Keratinocyte (primary cell): Measurements from ENCODE around the gene ELAVL4.

ENCODE experiments used
- EZH2 ChIP-seq: IDR thresholded peaks from one replicate; pipeline ENCODE4 v1.6.1; 2012; ENCODE audit warnings: inconsistent platforms, mild to moderate bottlenecking, low read length, moderate library complexity
- TF ChIP-seq, protein P1 (sequence below), 3 experiments: IDR thresholded peaks in 1 of 3; conservative IDR thresholded peaks in 1 of 3; optimal IDR thresholded peaks in 1 of 3; 2 replicates in 2 of 3; 3 replicates in 1 of 3; pipeline versions ENCODE3 to v1.5.1; 2011; ENCODE audit warnings: low read length in 3 of 3, mild to moderate bottlenecking in 3 of 3, moderate library complexity in 2 of 3, control low read depth in 1 of 3, inconsistent platforms in 1 of 3; ENCODE audit not compliant: insufficient read depth in 2 of 3; ENCODE audit errors: extremely low read depth in 1 of 3

DNA sequence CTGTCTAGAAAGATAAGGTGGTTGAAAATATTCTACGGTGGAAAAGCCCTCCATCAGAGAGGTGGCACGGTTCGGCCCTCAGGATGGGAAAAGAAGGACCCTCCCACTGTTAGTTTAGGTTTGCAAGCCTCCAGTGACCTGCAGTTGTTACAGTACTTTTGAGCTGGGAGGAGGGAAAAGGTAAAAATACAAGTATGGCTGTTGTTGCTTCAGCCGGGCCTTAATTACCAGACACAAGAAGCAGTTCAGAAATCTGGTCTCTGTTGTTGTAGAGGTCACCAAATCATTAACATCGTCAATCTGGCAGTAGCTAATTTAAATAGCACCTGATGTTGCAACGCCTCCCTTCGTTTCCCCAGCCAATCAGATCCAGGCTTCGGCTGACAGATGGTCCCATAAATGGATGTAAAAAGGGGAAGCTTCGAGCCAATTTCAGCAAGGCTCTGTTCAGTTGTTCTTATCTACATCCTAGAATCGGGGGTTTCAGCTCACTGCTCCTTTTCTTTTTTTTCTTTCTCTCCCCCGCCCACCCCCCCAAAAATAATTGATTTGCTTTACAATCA lies at the start of gene ELAVL4:
- TF ChIP-seq, protein P1, sequence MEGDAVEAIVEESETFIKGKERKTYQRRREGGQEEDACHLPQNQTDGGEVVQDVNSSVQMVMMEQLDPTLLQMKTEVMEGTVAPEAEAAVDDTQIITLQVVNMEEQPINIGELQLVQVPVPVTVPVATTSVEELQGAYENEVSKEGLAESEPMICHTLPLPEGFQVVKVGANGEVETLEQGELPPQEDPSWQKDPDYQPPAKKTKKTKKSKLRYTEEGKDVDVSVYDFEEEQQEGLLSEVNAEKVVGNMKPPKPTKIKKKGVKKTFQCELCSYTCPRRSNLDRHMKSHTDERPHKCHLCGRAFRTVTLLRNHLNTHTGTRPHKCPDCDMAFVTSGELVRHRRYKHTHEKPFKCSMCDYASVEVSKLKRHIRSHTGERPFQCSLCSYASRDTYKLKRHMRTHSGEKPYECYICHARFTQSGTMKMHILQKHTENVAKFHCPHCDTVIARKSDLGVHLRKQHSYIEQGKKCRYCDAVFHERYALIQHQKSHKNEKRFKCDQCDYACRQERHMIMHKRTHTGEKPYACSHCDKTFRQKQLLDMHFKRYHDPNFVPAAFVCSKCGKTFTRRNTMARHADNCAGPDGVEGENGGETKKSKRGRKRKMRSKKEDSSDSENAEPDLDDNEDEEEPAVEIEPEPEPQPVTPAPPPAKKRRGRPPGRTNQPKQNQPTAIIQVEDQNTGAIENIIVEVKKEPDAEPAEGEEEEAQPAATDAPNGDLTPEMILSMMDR (optimal IDR thresholded peaks at IDR 0.05 in 1 of 3, IDR thresholded peaks at IDR 0.05 in 1 of 3, conservative IDR thresholded peaks at IDR 0.05 in 1 of 3; ENCODE audit: extremely low read depth in 1 of 3, insufficient read depth in 2 of 3, low read length in 3 of 3) = no peak
- no peak for TF ChIP-seq EZH2
